ENCODE measurements around the gene AFMID. TPM values are rescaled to one million over a fixed set of nuclear protein-coding genes. Genes with fewer than 3 reads are reported as not detected.
A peak's percentile ranks its signal among the peaks of the same experiment; 100 is the strongest.
"Not testable (repeated sequence)": the region's sequence is repeated elsewhere in the genome, so short reads cannot be mapped to it uniquely, and the experiment has no call there.

The AFMID gene
- total RNA-seq, 2 donors from 2014 or later: 26.7 to 33.2 TPM

DNA sequence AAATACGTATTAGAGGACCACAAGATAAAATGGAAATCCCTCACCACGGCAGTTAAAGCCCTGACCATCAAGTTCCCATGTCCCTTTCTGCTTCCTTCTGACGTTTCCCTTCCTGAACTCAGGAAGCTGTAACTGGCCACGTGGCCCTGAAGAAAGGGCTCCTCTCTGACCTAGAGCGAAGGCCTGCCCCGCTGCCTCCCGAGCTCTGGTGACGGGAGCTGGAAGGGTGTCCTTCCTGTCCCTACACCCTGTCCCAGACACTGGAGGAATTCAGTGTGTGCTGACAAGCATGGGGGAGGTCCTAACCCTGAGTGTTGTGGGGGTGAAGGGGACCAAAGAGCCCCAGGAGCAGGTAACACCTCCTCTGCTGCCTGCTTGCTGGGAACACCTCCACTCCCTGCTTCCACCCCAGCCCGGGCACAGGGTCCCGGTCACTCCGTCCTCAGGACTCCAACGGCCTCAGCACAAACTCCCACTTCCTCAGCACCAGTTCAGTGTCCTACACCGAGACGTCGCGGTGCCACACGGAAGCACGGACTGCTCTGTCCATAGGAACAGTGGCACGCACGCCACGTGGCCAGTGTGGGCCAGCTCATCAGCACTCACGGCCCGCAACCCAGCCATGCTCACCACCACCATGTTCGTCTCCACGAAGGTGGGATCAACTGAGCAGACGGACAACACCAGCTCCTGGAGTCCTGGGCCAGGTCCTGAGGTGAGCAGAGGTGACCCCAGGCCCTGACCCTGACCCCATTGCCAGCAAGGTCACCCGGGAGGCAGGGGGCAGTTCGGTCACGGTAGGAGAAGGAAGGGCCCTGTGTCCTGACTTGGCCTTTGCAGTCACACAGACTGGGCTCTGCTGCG is 61.1 kb downstream of the AFMID start:
- DNase-seq (no peak), ATAC-seq (no peak)
- intact Hi-C loops (cut with DNase I, micrococcal nuclease): loop anchor here in 1 of 2 donors (10.0 kb wide), 1 partner anchor 133 kb away; no protein-coding TSS in a partner anchor

DNA sequence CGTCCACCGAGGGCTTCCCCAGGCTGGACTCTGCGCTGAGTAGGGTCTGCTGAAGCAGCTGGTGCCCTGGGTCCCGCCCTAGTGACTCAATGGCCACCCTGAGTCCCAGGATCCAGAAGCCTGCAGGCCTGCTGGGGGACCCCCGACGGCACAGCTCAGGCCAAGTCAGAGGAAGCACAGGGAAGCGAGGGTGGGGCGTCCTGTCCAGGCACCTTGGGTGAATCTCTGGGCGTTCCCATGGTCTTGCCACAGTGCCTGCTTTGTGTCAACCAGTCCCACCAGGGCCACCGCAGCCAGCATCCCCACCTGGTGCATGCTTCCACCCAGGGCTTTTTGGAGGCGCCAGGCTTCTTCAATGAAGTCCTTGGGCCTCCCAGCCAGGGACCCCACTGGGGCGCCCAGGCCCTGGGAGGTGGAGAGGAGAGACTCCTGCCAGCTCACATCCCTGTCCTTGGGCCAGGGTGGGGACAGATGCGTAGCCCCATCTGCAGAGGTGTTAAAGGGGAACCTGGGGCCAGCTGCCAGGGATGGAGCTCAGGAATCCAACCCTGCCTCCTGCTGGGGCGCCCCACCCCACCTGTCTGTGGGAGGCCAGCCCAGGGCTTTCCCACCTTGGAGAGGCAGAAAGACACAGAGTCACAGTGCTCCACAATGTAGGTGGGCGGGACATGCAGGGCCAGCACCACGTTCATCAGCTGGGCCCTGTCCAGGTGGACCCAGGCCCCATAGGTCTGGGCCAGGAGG is 62.1 kb downstream of the AFMID start:
- intact Hi-C loops (cut with DNase I, micrococcal nuclease): loop anchor here in 1 of 2 donors (10.0 kb wide), 1 partner anchor 134 kb away; no protein-coding TSS in a partner anchor
- no peak for ATAC-seq

DNA sequence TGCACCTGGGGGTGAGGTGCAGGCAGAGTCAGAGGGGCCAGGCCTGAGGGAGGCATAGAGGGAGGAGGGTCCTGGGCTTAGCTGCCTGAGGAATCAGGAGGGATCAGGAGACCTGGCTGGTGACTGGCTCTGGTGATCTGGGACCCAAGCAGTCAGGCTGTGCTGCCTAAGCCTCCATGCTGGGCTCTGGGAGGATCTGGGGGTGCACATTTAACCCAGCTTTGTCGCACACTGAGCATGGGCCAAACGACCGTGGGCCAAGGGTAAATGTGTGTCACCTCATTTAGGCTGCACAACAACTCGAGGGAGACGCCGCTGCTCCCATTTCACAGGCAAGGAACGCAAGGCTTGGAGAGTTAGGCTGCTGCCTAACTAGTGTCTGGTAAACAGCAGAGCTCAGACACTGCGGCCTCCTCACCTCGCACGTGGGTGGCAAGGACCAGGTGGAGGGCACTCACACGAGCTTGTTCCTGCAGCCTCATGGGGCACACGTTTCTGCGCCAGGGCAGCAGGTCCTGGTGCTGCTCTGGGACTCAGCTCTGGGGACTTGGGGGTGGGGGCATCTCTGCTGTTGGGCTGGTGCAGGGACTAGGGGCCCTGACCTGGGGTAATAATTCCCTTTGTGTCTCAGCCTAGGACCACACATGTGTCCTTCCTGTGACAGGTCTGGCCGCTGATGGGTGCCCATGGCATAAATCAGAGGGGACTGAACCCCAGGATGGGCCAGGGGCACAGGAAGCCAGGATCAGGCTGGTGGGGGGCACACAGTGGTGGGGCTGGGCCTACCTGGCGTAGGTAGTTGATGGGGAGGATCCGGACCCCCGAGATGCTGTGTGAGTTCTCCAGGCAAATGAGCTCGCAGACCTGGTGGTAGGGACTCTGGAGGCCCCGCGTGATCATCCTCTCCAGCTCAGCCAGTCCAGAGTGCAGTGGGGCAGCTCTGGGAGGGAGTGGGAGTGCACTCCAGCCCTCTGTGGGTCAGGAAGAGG is 63.0 kb downstream of the AFMID start:
- ATAC-seq (no peak), DNase-seq (no peak)
- intact Hi-C loops (cut with DNase I, micrococcal nuclease): loop anchor here in 1 of 2 donors (10.0 kb wide), 1 partner anchor 135 kb away; no protein-coding TSS in a partner anchor

More for the DNA sequence above, 62.1 kb downstream of the AFMID start:
- DNase-seq: no peak

DNA sequence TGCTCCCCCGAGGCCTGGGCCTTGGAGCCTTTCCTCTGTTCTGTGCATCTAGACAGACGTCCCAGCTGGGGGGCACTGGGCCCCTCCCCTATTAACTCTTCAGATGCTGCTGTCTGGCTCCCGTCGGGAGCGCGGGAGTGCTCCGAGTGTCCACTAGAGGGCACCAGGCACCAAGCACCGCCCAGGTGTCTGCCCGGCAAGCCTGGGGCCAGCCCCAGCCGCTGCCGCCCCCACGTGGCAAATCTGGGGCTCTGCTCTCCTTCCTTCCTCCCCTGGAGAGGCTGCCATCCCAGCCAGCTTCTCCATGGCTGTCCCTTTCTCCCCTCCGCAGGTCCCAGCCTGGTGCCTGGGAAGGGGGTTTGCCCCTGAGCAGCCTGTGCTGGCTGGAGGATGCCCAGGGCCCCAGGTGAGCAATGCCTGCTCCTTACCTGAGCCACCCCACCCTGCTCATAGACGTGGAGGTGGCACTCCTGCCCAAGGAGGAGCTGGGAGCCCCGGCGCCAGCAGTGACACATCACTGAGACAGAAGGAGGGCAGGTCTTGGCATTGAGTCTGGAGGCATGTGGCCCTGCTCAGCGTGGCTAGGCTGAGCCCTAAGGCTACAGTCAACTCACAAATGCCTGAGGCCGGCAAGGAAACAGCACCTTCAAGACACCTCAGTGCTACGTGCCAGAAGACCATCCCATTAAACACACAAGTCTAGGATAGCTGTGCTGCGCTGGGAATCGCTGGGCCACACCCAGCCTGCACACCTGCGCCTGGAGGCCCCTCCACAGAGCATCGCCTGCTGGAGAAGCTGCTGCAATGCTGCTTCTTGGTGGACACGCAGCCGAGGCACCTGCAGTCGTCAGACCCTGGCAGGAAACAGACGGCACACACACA is 64.0 kb downstream of the AFMID start:
- intact Hi-C loops (cut with DNase I, micrococcal nuclease): no loop called here
- DNase-seq (peak; percentile 82 to 86), ATAC-seq (peak; percentile 78)

DNA sequence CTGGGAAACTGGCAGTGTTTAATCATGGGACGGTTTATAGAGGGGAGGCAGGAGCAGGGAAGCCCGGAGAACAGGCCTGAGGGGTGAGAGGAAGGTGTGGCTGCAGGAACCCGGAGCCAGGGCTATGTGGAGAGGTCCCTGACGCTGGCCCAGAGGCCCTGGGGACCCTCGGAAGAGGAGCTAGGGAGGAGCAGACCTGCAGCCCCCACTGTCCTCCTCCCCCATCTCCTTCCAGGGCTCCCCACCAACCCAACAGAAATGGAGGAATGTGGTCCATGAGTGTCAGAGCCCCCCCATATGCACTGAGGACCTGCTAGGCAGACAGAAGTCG is 64.6 kb downstream of the AFMID start:
- DNase-seq: no peak
- no peak for ATAC-seq
- intact Hi-C loops (cut with DNase I, micrococcal nuclease): no loop called here

DNA sequence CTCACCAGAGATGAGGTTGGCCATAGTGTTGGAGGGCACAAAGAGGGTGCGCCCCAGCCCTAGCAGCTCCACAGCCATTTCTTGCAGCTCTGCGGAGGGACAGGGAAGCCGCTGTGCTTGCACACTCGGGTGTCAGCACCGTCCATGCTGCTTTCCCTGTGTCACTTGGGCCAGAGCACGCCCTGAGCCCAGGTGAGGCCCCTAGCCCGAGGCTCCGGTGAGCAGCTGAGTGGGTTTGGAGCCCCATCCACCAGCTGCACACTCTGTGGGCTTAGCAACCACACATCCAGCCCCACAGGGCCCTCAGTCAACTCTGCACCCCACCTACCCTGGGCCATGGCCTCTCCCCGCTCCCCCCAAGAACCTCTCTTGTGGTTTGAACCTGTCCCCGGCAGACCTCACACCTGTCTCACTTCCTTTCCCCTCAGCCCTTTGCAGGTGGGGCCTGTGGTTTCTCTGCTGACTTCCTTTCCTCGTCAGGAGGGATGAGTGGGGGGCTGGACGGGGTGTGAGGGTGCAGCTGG is 65.0 kb downstream of the AFMID start:
- intact Hi-C loops (cut with DNase I, micrococcal nuclease): no loop called here
- peak; percentile 54 to 63 for DNase-seq
- no peak for ATAC-seq

DNA sequence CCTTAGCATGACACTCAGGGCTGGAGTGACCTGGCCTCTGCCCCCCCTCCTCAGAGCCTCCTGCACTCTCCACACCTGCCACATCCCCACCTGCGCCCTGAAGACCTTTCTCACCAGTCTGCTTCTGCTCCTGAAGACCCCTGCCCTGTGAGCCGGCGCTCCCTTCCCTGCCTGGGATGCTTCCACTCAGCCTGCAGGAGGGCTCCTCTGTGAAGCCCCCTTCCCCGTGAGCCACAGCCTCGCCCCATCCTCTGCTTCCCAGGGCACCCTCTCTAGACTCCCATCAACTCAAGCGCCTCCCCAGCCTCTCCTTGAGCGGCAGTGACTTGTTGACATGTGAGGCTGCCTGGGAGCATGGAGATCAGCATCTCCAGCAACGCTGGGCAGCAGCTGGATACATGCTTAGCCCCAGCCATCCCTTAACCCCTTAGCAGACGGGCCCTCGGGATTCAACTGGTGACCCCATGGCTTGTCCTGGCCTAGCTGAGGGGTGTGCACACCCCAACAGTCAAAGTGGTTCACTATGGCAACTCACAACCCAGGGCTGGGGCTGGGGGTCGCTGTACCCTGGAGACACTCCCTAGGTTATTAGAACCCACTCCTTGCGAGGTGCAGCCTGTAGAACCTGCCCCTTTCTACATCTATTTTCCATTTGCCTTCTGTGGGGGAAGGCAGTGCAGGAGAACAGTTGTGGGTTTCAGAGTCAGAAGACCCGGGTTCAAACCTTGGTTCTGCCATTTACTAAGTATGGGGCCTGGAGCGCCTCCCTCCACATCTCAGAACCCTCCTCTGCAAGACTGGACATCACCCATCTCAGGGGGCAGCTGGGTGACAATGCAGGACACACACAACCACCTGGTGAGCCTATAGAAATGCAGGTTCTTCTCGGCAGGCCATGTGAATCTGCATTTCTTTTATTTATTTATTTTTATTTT is 65.8 kb downstream of the AFMID start:
- ATAC-seq (no peak), DNase-seq (no peak)
- intact Hi-C loops (cut with DNase I, micrococcal nuclease): no loop called here

DNA sequence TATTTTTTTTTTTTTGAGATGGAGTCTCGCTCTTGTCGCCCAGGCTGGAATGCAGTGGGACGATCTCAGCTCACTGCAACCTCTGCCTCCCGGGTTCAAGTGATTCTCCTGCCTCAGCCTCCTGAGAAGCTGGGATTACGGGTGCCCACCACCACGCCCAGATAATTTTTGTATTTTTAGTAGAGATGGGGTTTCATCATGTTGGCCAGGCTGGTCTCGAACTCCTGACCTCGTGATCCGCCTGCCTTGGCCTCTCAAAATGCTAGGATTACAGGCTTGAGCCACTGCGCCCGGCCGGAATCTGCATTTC is 66.4 kb downstream of the AFMID start:
- intact Hi-C loops (cut with DNase I, micrococcal nuclease); ATAC-seq; DNase-seq: not testable (repeated sequence)

DNA sequence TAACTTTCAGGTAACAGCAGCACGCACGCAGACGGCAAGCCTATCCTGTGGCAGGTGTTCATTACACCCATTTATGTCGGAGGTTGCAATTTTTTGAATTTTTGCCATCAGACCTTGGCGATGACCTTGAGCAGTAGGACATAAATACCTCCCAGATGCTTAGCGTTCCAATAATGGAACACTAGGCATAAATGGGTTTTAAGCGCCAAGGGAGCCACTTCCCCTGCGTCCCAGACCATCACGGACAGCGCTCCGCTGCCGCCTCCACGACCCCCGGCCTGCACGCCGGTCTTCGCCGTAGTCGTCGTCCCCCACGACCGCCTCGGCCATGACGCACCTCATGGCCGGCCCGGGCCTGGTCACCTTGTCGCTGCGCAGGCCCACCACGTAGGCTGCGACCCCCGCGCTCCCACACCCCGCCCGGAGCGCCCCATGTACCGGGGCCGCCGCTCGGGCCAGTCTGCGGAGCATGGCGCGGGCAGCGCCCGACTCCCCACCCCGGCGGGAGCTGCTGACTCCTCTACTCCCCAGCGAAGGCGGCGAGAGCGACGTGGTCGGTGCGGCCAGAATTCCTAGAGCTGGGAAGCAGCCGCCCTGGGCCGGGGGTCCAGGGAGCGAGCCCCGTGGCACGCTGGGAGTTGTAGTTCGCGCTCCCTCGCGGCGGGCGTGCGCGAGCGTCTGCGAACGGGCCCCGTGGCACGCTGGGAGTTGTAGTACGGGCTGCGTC is 66.9 kb downstream of the AFMID start:
- intact Hi-C loops (cut with DNase I, micrococcal nuclease): no loop called here
- ATAC-seq (peak; percentile 79), DNase-seq (peak; percentile 80 to 91)

DNA sequence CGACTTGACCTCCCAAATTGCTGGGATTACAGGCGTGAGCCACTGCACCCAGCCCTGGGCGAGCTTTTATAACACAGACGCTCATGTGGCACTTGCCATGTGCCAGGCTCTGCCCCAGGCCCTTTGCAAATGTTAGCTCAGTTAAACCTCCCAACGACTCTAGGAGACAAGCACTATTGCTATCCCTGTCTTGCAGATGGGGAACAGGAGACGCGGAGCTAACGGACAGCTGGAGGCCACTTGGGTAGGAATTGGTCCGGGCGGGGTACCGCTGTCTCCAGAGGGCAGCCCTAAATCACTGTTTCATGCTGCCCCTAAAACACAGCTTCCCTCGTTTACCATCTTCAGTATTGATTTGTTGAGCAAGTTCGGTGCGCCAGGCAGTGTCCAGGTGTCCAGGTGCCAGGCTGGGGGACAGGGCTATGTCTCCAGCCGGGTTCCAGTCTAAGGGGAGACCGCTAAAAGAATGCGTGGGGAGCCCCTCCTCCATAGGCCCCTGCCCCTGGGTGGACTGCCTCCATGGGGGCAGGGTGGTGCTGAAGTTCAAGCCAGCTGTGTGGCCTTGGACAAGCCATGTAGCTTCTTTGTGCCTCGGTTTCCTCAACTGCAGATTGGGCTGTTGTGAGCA is 68.0 kb downstream of the AFMID start:
- ATAC-seq (no peak), DNase-seq (no peak)
- intact Hi-C loops (cut with DNase I, micrococcal nuclease): no loop called here

DNA sequence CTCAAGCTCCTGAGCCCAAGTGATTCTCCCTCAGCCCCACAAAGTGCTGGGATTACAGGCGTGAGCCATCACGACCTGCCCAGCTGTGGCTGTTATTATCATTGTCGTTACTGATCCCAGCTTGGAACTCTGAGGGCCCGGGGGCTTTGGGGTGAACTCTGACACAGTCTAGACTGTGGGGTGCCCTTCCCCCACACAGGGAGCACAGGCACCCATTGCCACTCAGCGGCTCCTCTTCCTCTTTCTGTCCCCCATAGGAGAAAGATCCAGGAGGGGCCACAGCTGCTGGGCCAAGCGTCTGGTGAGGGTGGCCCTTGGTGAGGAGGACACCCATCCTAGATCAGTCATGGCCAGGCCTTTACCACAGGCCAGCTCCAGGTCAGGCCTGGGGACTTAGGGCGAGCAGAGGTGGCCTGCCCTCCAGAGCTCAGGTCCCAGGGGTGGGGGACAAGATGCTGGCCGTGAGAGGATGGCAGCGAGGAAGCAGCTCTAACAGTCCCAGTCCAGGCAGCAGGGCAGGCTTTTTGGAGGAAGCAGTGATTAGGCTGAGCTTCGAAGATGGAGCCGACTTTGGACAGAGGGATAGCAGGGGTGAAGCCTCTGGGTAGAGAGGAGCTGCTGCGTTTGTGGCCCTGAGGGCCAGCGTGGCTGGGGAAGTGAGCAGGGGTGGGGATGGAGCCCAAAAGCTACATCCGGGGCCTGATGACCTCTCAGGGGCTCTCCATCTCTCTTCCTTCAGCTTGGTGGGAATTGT is 69.0 kb downstream of the AFMID start:
- DNase-seq: no peak
- intact Hi-C loops (cut with DNase I, micrococcal nuclease): no loop called here
- no peak for ATAC-seq

DNA sequence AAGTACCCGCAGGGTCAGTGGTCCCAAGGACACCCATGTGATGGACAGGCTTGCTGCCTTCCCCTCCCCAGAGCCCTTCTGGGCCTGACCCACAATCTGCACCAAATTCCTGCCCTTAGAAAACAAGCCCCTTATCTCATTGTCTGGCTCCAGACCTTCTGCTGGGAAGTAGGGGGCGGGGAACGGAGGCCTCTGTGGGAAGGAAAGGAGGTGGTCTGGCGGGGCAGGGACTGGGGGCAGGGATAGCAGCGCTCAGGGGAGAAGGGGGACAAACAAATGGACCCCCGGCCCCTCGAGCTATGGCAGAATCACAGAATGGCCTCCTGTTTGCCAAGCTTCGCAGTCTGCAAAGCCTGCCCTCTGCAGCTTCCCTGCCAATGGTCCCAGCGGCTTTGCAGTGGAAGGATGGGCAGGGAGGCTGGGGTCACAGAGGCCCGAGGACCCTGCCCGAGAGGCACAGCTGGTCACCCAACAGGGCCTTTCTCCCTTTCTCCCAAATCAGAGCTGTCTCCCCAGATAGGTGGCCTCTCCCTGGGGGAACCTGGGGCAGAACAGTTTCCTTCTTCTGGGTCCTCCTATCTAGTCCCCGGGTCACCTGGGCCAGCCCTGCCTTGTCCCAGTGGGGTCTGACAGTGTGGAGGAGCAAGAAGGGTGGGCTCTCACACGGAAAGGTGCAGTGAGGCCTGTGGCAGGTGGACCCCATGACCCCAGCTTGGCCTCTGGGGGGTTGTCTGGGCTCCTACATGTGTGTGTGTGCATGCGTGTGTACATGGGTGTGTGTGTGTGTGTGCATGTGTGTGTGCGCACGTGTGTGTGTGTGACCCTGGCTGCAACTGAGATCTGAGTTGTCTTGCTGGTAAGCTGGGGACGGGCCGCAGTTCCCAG is 69.8 kb downstream of the AFMID start:
- intact Hi-C loops (cut with DNase I, micrococcal nuclease): no loop called here
- DNase-seq (no peak), ATAC-seq (no peak)

All from left colon (tissue), 2 donors.